CD4-positive, alpha-beta T cell (primary cell): Measurements from ENCODE around the gene NUP62CL. TPM values are rescaled to one million over a fixed set of nuclear protein-coding genes. Genes with fewer than 3 reads are reported as not detected.

Source experiments
- ATAC-seq: fragments of 200-7000 bp; cut with Tn5 transposase; one replicate; pipeline ENCODE4 v1.10.0; 2022; ENCODE audit warnings: mild to moderate bottlenecking; ENCODE audit not compliant: poor library complexity
- CTCF ChIA-PET: fragments of 350-600 bp; sonication (Branson Sonifier 250); formaldehyde crosslinking; loops from one replicate; lab custom pipeline; 2021; ENCODE audit warnings: antibody characterized with exemption, inconsistent platforms; lab: Charles Lee
- POLR2A ChIA-PET: fragments of 350-600 bp; sonication (Branson Sonifier 250); formaldehyde crosslinking; loops from one replicate; lab custom pipeline; 2021; ENCODE audit warnings: antibody characterized with exemption, inconsistent platforms; lab: Charles Lee
- DNase-seq, 14 experiments: peaks; one replicate each; pipeline ENCODE4 v3.0.0-alpha.2; 2013 to 2020; ENCODE audit warnings: mixed read lengths in 2 of 14
- H3K27ac ChIP-seq, 2 donors: one replicate each; pipeline versions ENCODE4 v1.5.1 to v1.7.0; 2013; ENCODE audit warnings: low read length in 2 of 2, low read depth in 1 of 2, mild to moderate bottlenecking in 1 of 2
- H3K27me3 ChIP-seq, 2 experiments: 1 replicate in 1 of 2; 2 replicates in 1 of 2; pipeline versions ENCODE4 v1.6.1 to v1.7.0; 2013; ENCODE audit warnings: low read length in 2 of 2, control low read depth in 1 of 2, mild to moderate bottlenecking in 1 of 2, moderate library complexity in 1 of 2; ENCODE audit not compliant: insufficient read depth in 2 of 2, control insufficient read depth in 1 of 2
- H3K36me3 ChIP-seq: one replicate; pipeline ENCODE4 v1.6.1; 2013; ENCODE audit warnings: low read length, control low read depth; ENCODE audit not compliant: insufficient read depth
- H3K4me1 ChIP-seq: one replicate; pipeline ENCODE4 v1.6.1; 2013; ENCODE audit warnings: low read length, control low read depth; ENCODE audit not compliant: insufficient read depth
- H3K4me3 ChIP-seq: one replicate; pipeline ENCODE4 v1.5.1; 2013; ENCODE audit warnings: mild to moderate bottlenecking, low read length, moderate library complexity
- H3K9me3 ChIP-seq, 2 experiments: 1 replicate in 1 of 2; 2 replicates in 1 of 2; pipeline versions ENCODE4 v1.6.1 to v1.7.0; 2013; ENCODE audit warnings: low read length in 2 of 2, mild to moderate bottlenecking in 2 of 2, control low read depth in 1 of 2, moderate library complexity in 1 of 2; ENCODE audit not compliant: control insufficient read depth in 1 of 2, insufficient read depth in 1 of 2
- H3K27ac Mint-ChIP-seq: one replicate; pipeline ENCODE4 v1.8.0; 2020; ENCODE audit warnings: mixed read lengths
- H3K27me3 Mint-ChIP-seq: one replicate; pipeline ENCODE4 v1.8.0; 2021; ENCODE audit warnings: mixed read lengths
- H3K36me3 Mint-ChIP-seq: one replicate; pipeline ENCODE4 v1.8.0; 2021; ENCODE audit warnings: low read depth, mixed read lengths
- H3K4me1 Mint-ChIP-seq: one replicate; pipeline ENCODE4 v1.8.0; 2021; ENCODE audit warnings: low read depth, mixed read lengths
- H3K4me3 Mint-ChIP-seq: one replicate; pipeline ENCODE4 v1.8.0; 2020; ENCODE audit warnings: mild to moderate bottlenecking, mixed read lengths
- H3K9me3 Mint-ChIP-seq: one replicate; pipeline ENCODE4 v1.8.0; 2020; ENCODE audit warnings: mixed read lengths
- CTCF ChIP-seq: fragments of 200-600 bp; IDR thresholded peaks from one replicate; pipeline ENCODE4 v1.8.0; 2022; ENCODE audit warnings: antibody characterized with exemption, mild to moderate bottlenecking
- intact Hi-C, 2 experiments: fragments of 100-400 bp; cut with DNase I in 1 of 2; cut with micrococcal nuclease in 1 of 2; formaldehyde crosslinking; loops; one replicate each; pipeline versions ENCODE4 v1.15.1 to v1.9.0; 2023 to 2025; cut with DNase I, micrococcal nuclease
- total RNA-seq, 174 experiments: library from RNA in 2 of 174; stranded (reverse) in 2 of 174; gene quantifications; one replicate each; pipeline ENCODE4 v1.2.3 and lab custom pipeline; 2021 to 2026

NUP62CL gene
- total RNA-seq, 2 experiments from 2014 or later = 0.74 to 0.81 TPM

- H3K4me1 ChIP-seq = peaks cover 3% of the 10 kb centered on the region
- Mint-ChIP-seq H3K4me3 (peak overlapping the region; percentile 81), H3K27me3 (no peaks in the 10 kb centered on the region), H3K9me3 (no peaks in the 10 kb centered on the region), H3K36me3 (no peaks in the 10 kb centered on the region), H3K27ac (peak overlapping the region; percentile 63), H3K4me1 (peaks cover 6% of the 10 kb centered on the region)
- ATAC-seq (peak; percentile 39), DNase-seq (peak in 6 of 14 experiments; percentile 1 to 39 (median 5))
- peak overlapping the region; percentile 25 for H3K4me3 ChIP-seq
- CTCF ChIA-PET = interaction anchor here (0.9 kb wide), 1 partner anchor 36 kb away, joined by 3 read pairs; no protein-coding TSS in a partner anchor
- no peaks in the 10 kb centered on the region for H3K9me3 ChIP-seq
- POLR2A ChIA-PET = no interaction called here
- H3K36me3 ChIP-seq = no peaks in the 10 kb centered on the region
- TF ChIP-seq CTCF = no peak
- intact Hi-C loops = no loop called here
- H3K27me3 ChIP-seq = no peaks in the 10 kb centered on the region
- no peak overlapping the region for H3K27ac ChIP-seq
Observed at GRCh38 chrX:107154787-107155620, 51.2 kb downstream of the NUP62CL start.

GRCh38 chrX:107153005-107153404, 53.2 kb downstream of the NUP62CL start:
- CTCF ChIA-PET = no interaction called here
- Mint-ChIP-seq H3K27me3 (no peaks in the 10 kb centered on the region), H3K4me3 (no peak overlapping the region), H3K4me1 (peaks cover 6% of the 10 kb centered on the region), H3K36me3 (no peaks in the 10 kb centered on the region), H3K27ac (no peak overlapping the region), H3K9me3 (no peaks in the 10 kb centered on the region)
- Histone ChIP-seq H3K36me3 (no peaks in the 10 kb centered on the region), H3K27me3 (no peaks in the 10 kb centered on the region), H3K9me3 (no peaks in the 10 kb centered on the region), H3K4me1 (peaks cover 3% of the 10 kb centered on the region), H3K27ac (no peak overlapping the region), H3K4me3 (no peak overlapping the region)
- intact Hi-C loops = no loop called here
- POLR2A ChIA-PET = no interaction called here
- TF ChIP-seq CTCF = no peak
- no peak for ATAC-seq
- no peak for DNase-seq

- DNase-seq (peak in 1 of 14 experiments; percentile 1), ATAC-seq (no peak)
- no peak for TF ChIP-seq CTCF
- no peaks in the 10 kb centered on the region for H3K4me1 ChIP-seq
- intact Hi-C loops = no loop called here
- H3K27me3 Mint-ChIP-seq = no peaks in the 10 kb centered on the region
- H3K36me3 Mint-ChIP-seq = no peaks in the 10 kb centered on the region
- no peaks in the 10 kb centered on the region for H3K9me3 ChIP-seq
- peaks cover 6% of the 10 kb centered on the region for H3K4me1 Mint-ChIP-seq
- H3K9me3 Mint-ChIP-seq = no peaks in the 10 kb centered on the region
- CTCF ChIA-PET = no interaction called here
- no peak overlapping the region for H3K4me3 ChIP-seq
- H3K4me3 Mint-ChIP-seq = no peak overlapping the region
- POLR2A ChIA-PET = no interaction called here
- H3K27me3 ChIP-seq = no peaks in the 10 kb centered on the region
- H3K27ac Mint-ChIP-seq = no peak overlapping the region
- no peaks in the 10 kb centered on the region for H3K36me3 ChIP-seq
- no peak overlapping the region for H3K27ac ChIP-seq
Observed at GRCh38 chrX:107146670-107147069, 59.6 kb downstream of the NUP62CL start.
